Stomach (tissue), 4 donors: ENCODE measurements around the gene IL1RL1.

Experiments
- POLR2A ChIP-seq, 4 donors: fragments of 450-650 bp; IDR thresholded peaks; one replicate each; pipeline ENCODE4 v1.6.1; 2016; ENCODE audit warnings: antibody characterized with exemption in 4 of 4, control low read depth in 2 of 4, mild to moderate bottlenecking in 1 of 4, moderate library complexity in 1 of 4
- TF ChIP-seq, protein P1 (sequence below), 7 experiments: fragments of 450-650 bp in 4 of 7; fragments of 200-600 bp in 3 of 7; sonication (generic) in 3 of 7; IDR thresholded peaks; one replicate each; pipeline ENCODE4 v1.5.1; 2016 to 2019; ENCODE audit warnings: antibody characterized with exemption in 7 of 7, control low read depth in 2 of 7, mild to moderate bottlenecking in 1 of 7

DNA sequence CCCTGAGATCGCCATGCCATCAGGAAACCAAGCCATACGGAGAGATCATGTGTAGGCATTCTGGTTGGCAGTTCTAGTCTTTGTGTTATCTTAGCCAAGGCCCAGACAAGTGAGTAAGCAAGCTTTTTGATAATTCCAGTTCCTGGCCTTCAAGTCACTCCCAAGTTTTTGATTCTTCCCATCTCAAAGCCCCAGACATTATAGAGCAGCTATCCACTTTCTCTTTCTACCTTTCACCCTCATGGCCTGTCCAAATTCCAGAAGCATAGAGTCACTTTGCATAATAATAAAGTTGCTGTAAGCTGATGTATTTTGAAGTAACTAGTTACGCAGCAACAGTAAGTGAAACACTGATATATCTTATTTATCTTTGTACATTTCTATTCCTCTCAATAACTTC, 26.8 kb upstream of the IL1RL1 start:
- TF ChIP-seq, protein P1, sequence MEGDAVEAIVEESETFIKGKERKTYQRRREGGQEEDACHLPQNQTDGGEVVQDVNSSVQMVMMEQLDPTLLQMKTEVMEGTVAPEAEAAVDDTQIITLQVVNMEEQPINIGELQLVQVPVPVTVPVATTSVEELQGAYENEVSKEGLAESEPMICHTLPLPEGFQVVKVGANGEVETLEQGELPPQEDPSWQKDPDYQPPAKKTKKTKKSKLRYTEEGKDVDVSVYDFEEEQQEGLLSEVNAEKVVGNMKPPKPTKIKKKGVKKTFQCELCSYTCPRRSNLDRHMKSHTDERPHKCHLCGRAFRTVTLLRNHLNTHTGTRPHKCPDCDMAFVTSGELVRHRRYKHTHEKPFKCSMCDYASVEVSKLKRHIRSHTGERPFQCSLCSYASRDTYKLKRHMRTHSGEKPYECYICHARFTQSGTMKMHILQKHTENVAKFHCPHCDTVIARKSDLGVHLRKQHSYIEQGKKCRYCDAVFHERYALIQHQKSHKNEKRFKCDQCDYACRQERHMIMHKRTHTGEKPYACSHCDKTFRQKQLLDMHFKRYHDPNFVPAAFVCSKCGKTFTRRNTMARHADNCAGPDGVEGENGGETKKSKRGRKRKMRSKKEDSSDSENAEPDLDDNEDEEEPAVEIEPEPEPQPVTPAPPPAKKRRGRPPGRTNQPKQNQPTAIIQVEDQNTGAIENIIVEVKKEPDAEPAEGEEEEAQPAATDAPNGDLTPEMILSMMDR (IDR thresholded peaks at IDR 0.05), result no peak
- no peak for TF ChIP-seq POLR2A (IDR thresholded peaks at IDR 0.05)
